Loucy (cell line): ENCODE measurements around the gene RPUSD1.

Experiments used
- H2AFZ ChIP-seq: fragments of 200-600 bp; sonication (generic); 2 replicates; pipeline ENCODE4 v1.6.0; 2016; ENCODE audit warnings: antibody characterized with exemption, mild to moderate bottlenecking, low read length, moderate library complexity
- H3F3A ChIP-seq: fragments of 200-600 bp; 2 replicates; pipeline ENCODE4 v1.6.0; 2016; ENCODE audit warnings: antibody characterized with exemption, low read depth, mild to moderate bottlenecking
- H3K27me3 ChIP-seq: fragments of 200-600 bp; sonication (generic); 2 replicates; pipeline ENCODE4 v1.6.1; 2014; ENCODE audit warnings: low read length, mild to moderate bottlenecking; ENCODE audit not compliant: insufficient read depth, poor library complexity, severe bottlenecking
- H3K36me3 ChIP-seq: fragments of 200-600 bp; sonication (generic); 2 replicates; pipeline ENCODE4 v1.6.1; 2016; ENCODE audit warnings: low read length; ENCODE audit not compliant: insufficient read depth
- H3K4me1 ChIP-seq: fragments of 200-600 bp; sonication (generic); 2 replicates; pipeline ENCODE4 v1.5.1; 2014; ENCODE audit warnings: low read length, mild to moderate bottlenecking; ENCODE audit not compliant: insufficient read depth, poor library complexity, severe bottlenecking
- H3K4me2 ChIP-seq: fragments of 200-600 bp; sonication (generic); 2 replicates; pipeline ENCODE4 v1.6.0; 2014; ENCODE audit warnings: antibody characterized with exemption, low read length, low read depth, mild to moderate bottlenecking; ENCODE audit not compliant: poor library complexity, severe bottlenecking
- H3K4me3 ChIP-seq: fragments of 200-600 bp; sonication (generic); 2 replicates; pipeline ENCODE4 v1.5.1; 2014; ENCODE audit warnings: low read length, mild to moderate bottlenecking, mixed read lengths; ENCODE audit not compliant: poor library complexity, severe bottlenecking
- H3K79me2 ChIP-seq: fragments of 200-600 bp; sonication (generic); 2 replicates; pipeline ENCODE4 v1.6.1; 2014; ENCODE audit warnings: low read length; ENCODE audit not compliant: insufficient read depth
- H3K9ac ChIP-seq: fragments of 200-600 bp; sonication (generic); 2 replicates; pipeline ENCODE4 v1.6.0; 2014; ENCODE audit warnings: mild to moderate bottlenecking, low read depth, low read length, moderate library complexity; ENCODE audit not compliant: poor library complexity, severe bottlenecking
- H3K9me2 ChIP-seq: fragments of 200-600 bp; sonication (generic); replicated peaks from 2 replicates; pipeline ENCODE4 v1.6.1; 2016; ENCODE audit warnings: low read depth, low read length, mixed read lengths
- H3K9me3 ChIP-seq: fragments of 200-600 bp; sonication (generic); 2 replicates; pipeline ENCODE4 v1.6.1; 2014; ENCODE audit warnings: mild to moderate bottlenecking, antibody characterized with exemption, low read length, low read depth; ENCODE audit not compliant: insufficient read depth
- H4K20me1 ChIP-seq: fragments of 200-600 bp; sonication (generic); 2 replicates; pipeline ENCODE4 v1.6.0; 2014; ENCODE audit warnings: antibody characterized with exemption, low read length, mild to moderate bottlenecking; ENCODE audit not compliant: insufficient read depth, poor library complexity, severe bottlenecking
- EZH2phosphoT487 ChIP-seq: fragments of 200-600 bp; IDR thresholded peaks from 2 replicates; pipeline ENCODE4 v1.6.1; 2018; ENCODE audit warnings: antibody characterized with exemption, mild to moderate bottlenecking, moderate library complexity, borderline replicate concordance
- TF ChIP-seq, protein P1 (sequence below): fragments of 200-600 bp; sonication (generic); conservative IDR thresholded peaks from 2 replicates; pipeline ENCODE4 v1.5.1; 2014; ENCODE audit warnings: mild to moderate bottlenecking, antibody characterized with exemption, low read length

The RPUSD1 gene

DNA sequence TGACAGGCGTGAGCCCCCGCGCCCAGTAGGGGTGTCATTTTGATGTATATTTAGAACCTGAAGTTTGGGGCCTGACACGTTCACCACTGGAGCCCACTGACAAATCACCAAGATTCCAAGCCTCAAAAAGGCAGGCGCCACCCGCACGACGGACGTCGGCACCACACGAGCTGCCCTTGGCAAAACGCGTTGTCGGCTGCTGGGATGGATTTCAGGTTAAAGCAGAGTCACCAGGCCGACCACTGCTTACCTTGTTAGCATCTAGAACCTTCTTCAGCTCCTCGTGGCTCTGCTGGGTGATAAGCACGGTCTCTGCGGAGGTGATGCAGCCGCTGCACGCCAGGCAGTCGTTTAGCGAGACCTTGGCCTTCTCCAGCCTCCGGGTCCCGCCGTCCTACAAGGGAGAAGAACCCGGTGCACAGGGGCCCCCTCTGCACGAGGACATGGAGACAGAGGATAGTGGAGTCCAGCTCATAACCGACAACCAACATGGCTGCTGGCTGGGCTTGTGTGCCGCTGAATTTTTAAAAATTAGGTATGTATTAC is 51.2 kb downstream of the RPUSD1 start:
- no peak overlapping the region for H3K9ac ChIP-seq
- no peaks in the 10 kb centered on the region for H3K4me1 ChIP-seq
- no peaks in the 10 kb centered on the region for H3K9me3 ChIP-seq
- no peak for TF ChIP-seq EZH2phosphoT487
- TF ChIP-seq, protein P1, sequence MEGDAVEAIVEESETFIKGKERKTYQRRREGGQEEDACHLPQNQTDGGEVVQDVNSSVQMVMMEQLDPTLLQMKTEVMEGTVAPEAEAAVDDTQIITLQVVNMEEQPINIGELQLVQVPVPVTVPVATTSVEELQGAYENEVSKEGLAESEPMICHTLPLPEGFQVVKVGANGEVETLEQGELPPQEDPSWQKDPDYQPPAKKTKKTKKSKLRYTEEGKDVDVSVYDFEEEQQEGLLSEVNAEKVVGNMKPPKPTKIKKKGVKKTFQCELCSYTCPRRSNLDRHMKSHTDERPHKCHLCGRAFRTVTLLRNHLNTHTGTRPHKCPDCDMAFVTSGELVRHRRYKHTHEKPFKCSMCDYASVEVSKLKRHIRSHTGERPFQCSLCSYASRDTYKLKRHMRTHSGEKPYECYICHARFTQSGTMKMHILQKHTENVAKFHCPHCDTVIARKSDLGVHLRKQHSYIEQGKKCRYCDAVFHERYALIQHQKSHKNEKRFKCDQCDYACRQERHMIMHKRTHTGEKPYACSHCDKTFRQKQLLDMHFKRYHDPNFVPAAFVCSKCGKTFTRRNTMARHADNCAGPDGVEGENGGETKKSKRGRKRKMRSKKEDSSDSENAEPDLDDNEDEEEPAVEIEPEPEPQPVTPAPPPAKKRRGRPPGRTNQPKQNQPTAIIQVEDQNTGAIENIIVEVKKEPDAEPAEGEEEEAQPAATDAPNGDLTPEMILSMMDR = no peak
- peaks cover 7% of the 10 kb centered on the region; the same call in 1 of the 2 replicates for H3K79me2 ChIP-seq
- no peaks in the 10 kb centered on the region for H3K9me2 ChIP-seq
- no peak overlapping the region for H2AFZ ChIP-seq
- H4K20me1 ChIP-seq = no peaks in the 10 kb centered on the region
- no peaks in the 10 kb centered on the region for H3K27me3 ChIP-seq
- H3K4me2 ChIP-seq = no peak overlapping the region
- no peaks in the 10 kb centered on the region for H3F3A ChIP-seq
- H3K36me3 ChIP-seq = no peaks in the 10 kb centered on the region
- H3K4me3 ChIP-seq = no peak overlapping the region

DNA sequence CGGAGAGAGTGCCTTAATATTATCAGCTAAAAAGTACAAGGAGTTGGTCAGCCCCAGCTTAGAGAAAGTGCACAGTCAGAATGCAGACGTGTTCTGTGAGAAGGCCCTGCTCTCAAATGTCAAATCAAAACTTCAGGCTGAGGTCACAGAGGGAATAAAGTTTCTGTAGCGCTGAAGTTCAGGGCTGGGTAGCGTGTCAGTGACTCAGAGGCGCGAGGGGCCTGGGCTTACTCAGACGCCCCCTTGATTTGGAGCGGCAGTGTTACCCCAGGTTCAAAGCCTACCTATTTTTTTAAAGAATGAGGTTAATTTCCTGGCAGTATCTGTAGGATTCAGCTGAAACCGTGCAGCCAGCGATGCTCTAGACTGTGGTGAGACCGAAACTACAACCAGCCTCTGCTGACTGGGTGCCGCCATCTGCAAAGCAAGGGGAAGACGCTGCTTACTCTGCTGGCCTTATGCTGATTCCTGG is 52.2 kb downstream of the RPUSD1 start:
- H3K27me3 ChIP-seq = no peaks in the 10 kb centered on the region
- H3K79me2 ChIP-seq = peaks cover 7% of the 10 kb centered on the region; the same call in 1 of the 2 replicates
- TF ChIP-seq, protein P1 = no peak
- no peak for TF ChIP-seq EZH2phosphoT487
- H3F3A ChIP-seq = no peaks in the 10 kb centered on the region
- H4K20me1 ChIP-seq = no peaks in the 10 kb centered on the region
- H3K9me2 ChIP-seq = no peaks in the 10 kb centered on the region
- no peak overlapping the region for H3K4me3 ChIP-seq
- H3K4me2 ChIP-seq = no peak overlapping the region
- H3K9me3 ChIP-seq = no peaks in the 10 kb centered on the region
- H3K36me3 ChIP-seq = no peaks in the 10 kb centered on the region
- no peaks in the 10 kb centered on the region for H3K4me1 ChIP-seq
- no peak overlapping the region for H2AFZ ChIP-seq
- no peak overlapping the region for H3K9ac ChIP-seq

DNA sequence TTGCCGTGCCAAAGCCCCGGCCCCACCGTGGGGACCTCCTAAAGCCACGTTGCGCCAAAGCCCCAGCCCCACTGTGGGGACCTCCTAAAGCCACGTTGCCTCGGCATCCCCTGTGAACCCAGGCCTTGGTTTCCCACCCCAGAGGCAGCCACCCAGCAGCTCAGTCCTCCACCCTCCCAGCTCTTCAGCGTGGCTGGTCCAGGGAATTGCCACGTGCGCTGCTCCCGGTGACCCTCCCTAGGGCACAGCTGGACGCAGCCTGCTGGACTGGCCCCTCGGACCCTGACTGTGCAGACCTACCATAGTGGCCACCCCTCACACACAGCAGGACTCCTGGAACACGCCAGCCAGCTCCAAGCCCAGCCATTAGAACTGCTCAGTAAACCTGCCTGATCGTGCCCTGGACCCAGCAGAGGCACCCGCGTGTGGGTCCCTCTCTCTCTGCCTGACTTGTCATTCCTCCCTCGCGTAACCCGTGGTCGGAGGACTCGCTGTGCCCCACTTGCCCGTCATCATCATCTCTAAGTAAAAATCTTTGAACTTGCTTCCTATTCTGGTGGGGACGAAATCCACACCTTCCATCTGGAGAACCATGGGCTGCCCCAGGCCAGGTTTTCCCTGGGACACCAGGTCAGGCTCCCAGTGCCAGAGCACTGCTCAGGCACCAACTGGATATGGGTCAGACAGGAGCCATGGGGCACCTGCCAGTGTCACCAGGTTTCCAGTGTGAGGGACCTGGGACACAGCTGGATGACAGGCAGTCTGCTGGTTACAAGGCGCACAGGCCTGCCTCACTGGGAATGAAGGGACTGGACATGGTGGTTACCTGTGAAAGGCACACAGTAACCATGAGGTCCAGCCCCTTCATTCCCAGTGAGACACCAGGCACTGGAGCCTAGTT is 53.0 kb downstream of the RPUSD1 start:
- no peak overlapping the region for H3K4me2 ChIP-seq
- H3K9me2 ChIP-seq = no peaks in the 10 kb centered on the region
- H2AFZ ChIP-seq = no peak overlapping the region
- H3K4me3 ChIP-seq = no peak overlapping the region
- H3K79me2 ChIP-seq = peaks cover 4% of the 10 kb centered on the region; the same call in 1 of the 2 replicates
- H3K36me3 ChIP-seq = no peaks in the 10 kb centered on the region
- no peaks in the 10 kb centered on the region for H3F3A ChIP-seq
- H3K4me1 ChIP-seq = no peaks in the 10 kb centered on the region
- no peak for TF ChIP-seq EZH2phosphoT487
- TF ChIP-seq, protein P1 = no peak
- no peaks in the 10 kb centered on the region for H4K20me1 ChIP-seq
- H3K27me3 ChIP-seq = no peaks in the 10 kb centered on the region
- no peaks in the 10 kb centered on the region for H3K9me3 ChIP-seq
- no peak overlapping the region for H3K9ac ChIP-seq
